ENCODE results near the gene GPANK1. TPM values are rescaled to one million over a fixed set of nuclear protein-coding genes. Genes with fewer than 3 reads are reported as not detected.
A peak's percentile ranks its signal among the peaks of the same experiment; 100 is the strongest.

GPANK1 gene
- total RNA-seq (2016; rRNA removed; fragmentation: Illumina TruSeq; extraction: Trizol) (22.8 and 25.3 TPM in 2 replicates), polyA plus RNA-seq (2011; rRNA removed) (14.8 and 15.4 TPM in 2 replicates), polyA minus RNA-seq (2011; rRNA and poly(A)+ RNA removed; ENCODE audit: low replicate concordance) (12.3 and 17.1 TPM in 2 replicates), Bru-seq, nascent RNA (percentile 92 among the genes with signal in this experiment), BruChase-seq, experiment 1, labeled RNA remaining after a 6-hour chase (percentile 71 among the genes with signal in this experiment), BruChase-seq, experiment 2, labeled RNA remaining after a 2-hour chase (percentile 84 among the genes with signal in this experiment)
- total RNA-seq (2016; cell fraction: cytosol; rRNA removed; fragmentation: Illumina TruSeq; extraction: Trizol; ENCODE audit: low read depth): 7.9 and 10.4 TPM in 2 replicates
- total RNA-seq (2016; cell fraction: insoluble cytoplasmic fraction; rRNA removed; fragmentation: Illumina TruSeq; extraction: Trizol): 25.6 and 26.7 TPM in 2 replicates
- 18.6 and 20.8 TPM in 2 replicates for total RNA-seq (2016; cell fraction: membrane; rRNA removed; fragmentation: Illumina TruSeq; extraction: Trizol)
- total RNA-seq (2016; cell fraction: nucleus; rRNA removed; fragmentation: Illumina TruSeq; extraction: Trizol): 18.0 and 18.5 TPM in 2 replicates
- polyA plus RNA-seq (2011; cell fraction: cytosol; rRNA removed): 18.7 and 20.1 TPM in 2 replicates
- 17.4 and 17.7 TPM in 2 replicates for polyA plus RNA-seq (2011; cell fraction: nucleus; rRNA removed)
- polyA plus RNA-seq (2012): 15.6 and 16.2 TPM in 2 replicates
- polyA plus RNA-seq (2016; cell fraction: cytosol; fragmentation: Illumina TruSeq; extraction: Trizol; ENCODE audit: low read depth): 7.6 and 8.6 TPM in 2 replicates
- 28.7 and 31.2 TPM in 2 replicates for polyA plus RNA-seq (2016; cell fraction: insoluble cytoplasmic fraction; fragmentation: Illumina TruSeq; extraction: Trizol; ENCODE audit: low read depth)
- 13.3 and 14.4 TPM in 2 replicates for polyA plus RNA-seq (2016; cell fraction: membrane; fragmentation: Illumina TruSeq; extraction: Trizol; ENCODE audit: low read depth)
- 26.3 and 27.8 TPM in 2 replicates for polyA plus RNA-seq (2016; cell fraction: nucleus; fragmentation: Illumina TruSeq; extraction: Trizol; ENCODE audit: insufficient read depth, low read depth)
- polyA minus RNA-seq (2011; cell fraction: cytosol; rRNA and poly(A)+ RNA removed): 5.2 and 7.5 TPM in 2 replicates
- polyA minus RNA-seq (2011; cell fraction: nucleus; rRNA and poly(A)+ RNA removed): 19.2 and 19.6 TPM in 2 replicates
- long read RNA-seq, experiment 1, transcript GPANK1-203 (3 exons, 1,910 nt): major isoform, 6 of 28 reads
- long read RNA-seq, experiment 1, partial matches to known transcripts: 7 of 28 reads
- long read RNA-seq, experiment 1, other reads (novel, unspliced or antisense): 9 of 28 reads
- long read RNA-seq, experiment 2, transcript GPANK1-203 (3 exons, 1,910 nt): major isoform, 9 of 63 reads
- long read RNA-seq, experiment 2, partial matches to known transcripts: 45 of 63 reads
- long read RNA-seq, experiment 2, other reads (novel, unspliced or antisense): 4 of 63 reads

DNA sequence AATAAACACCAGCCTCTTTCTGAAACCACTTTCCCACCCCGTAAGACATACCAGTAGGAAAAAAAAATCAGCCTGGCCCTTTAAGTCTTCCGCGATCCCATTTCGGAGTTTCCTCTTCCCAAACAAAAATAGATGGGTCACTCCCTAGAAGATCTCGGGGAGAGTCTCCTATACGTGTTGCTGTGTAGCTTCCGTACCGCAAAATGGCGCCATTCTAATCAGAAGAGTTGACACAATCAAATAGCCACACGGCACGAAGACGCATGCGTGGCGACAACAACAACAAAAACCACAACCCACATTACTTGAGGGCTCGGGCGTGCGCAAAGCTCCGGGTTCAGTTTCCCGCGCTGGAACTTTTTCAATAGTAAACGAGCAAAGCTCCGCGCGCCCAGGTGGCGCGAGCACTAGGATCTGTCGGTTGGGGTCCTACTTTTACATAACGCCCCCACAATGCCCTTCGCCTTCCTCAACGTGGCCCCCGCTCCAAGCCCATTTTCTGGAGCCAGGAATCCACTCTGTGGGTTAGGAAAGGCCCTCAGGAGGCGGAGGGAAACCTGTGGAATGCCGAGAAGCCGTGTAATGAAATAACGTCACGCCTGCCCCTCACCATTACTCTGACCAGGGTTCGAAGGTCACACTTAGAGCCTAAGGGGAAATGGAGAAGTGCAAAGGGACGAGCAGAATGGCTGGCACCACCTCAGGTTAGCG, at the start of gene GPANK1:
TSS of gene GPANK1 (minus strand) at position 208 of the 711 bp plus-strand sequence. CDS start 519 bp downstream, outside the sequence.
- no TSS peak for BruUV-seq (replicated peaks)
- peak; percentile 18; the same call in 1 of the 2 replicates for TF ChIP-seq ZNF558 (CRISPR knock-in tag; IDR thresholded peaks at IDR 0.05; ENCODE audit: borderline replicate concordance)
- no peak; the same call in none of the 2 replicates for TF ChIP-seq FOSL2 (CRISPR knock-in tag; IDR thresholded peaks at IDR 0.05)
- TF ChIP-seq, protein P1, sequence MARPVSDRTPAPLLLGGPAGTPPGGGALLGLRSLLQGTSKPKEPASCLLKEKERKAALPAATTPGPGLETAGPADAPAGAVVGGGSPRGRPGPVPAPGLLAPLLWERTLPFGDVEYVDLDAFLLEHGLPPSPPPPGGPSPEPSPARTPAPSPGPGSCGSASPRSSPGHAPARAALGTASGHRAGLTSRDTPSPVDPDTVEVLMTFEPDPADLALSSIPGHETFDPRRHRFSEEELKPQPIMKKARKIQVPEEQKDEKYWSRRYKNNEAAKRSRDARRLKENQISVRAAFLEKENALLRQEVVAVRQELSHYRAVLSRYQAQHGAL (CRISPR knock-in tag; IDR thresholded peaks at IDR 0.05; ENCODE audit: not compliant biosample characterization): no peak
- no peak for TF ChIP-seq ZBTB40 (IDR thresholded peaks at IDR 0.05)
- TF ChIP-seq ZBTB40 (CRISPR knock-in tag; IDR thresholded peaks at IDR 0.05): no peak; the same call in 1 of the 2 replicates
- TF ChIP-seq ZNF33A (CRISPR knock-in tag; IDR thresholded peaks at IDR 0.05; ENCODE audit: borderline replicate concordance): peak; percentile 17; the same call in 1 of the 2 replicates

More for the DNA sequence above, at the start of gene GPANK1:
- peak within 1 kb of the TSS; percentile 69 to 98 (median 71) for H3K4me3 ChIP-seq (replicated peaks in 1 of 3; ENCODE audit: insufficient read depth in 1 of 3, low read depth in 2 of 3, low read length in 3 of 3)
- ATAC-seq (peak; percentile 46), DNase-seq (ENCODE audit: low spot score) (peak; percentile 95), FAIRE-seq (peak; percentile 93)
- ChIA-PET POLR2A (interaction anchor here (0.6 to 7.4 kb wide), 34 partner anchors 10 to 513 kb away, joined by 3 to 438 read pairs (median 5); partner anchors contain the start of genes ABHD16A, APOM, ATP6V1G2 and BAG6), CTCF (ENCODE audit: low intra/inter-chr PET ratio, low total read pairs) (no interaction called here)
- H3K9me3 ChIP-seq (ENCODE audit: low read length): no peaks in the 10 kb centered on the region
- peaks cover 76% of the 10 kb centered on the region for H3K4me1 ChIP-seq (ENCODE audit: insufficient read depth, low read length)
- peaks cover 22 to 40% of the 10 kb centered on the region in 2 experiments for H3K36me3 ChIP-seq (replicated peaks in 1 of 2; ENCODE audit: control insufficient read depth in 1 of 2, insufficient read depth in 2 of 2, low read length in 2 of 2)
- 2% methylated on average over 37 of the region's 39 CpGs for WGBS (ENCODE audit: low lambda C conversion rate)
- intact Hi-C loops (cut with micrococcal nuclease; ENCODE audit: unreplicated experiment): loop anchor here (1.0 to 5.0 kb wide), 3 partner anchors 43 to 167 kb away; partner anchors contain the start of gene PRRC2A
- peak within 1 kb of the TSS; percentile 94 for H3K4me2 ChIP-seq (ENCODE audit: low read depth, low read length)
- in situ Hi-C loops (cut with HindIII; ENCODE audit: extremely low pct_ligation_motif_present, low pct_unique_long_range_greater_than_20kb): no loop called here
- no peak within 1 kb of the TSS for H2AFZ ChIP-seq (ENCODE audit: low read length)
- peak within 1 kb of the TSS; percentile 99 for H3K27ac ChIP-seq (ENCODE audit: extremely low read length, insufficient read depth, low read length)
- peaks cover 62% of the 10 kb centered on the region for H3K79me2 ChIP-seq (ENCODE audit: insufficient read depth, low read length)
- peak within 1 kb of the TSS; percentile 98 for H3K9ac ChIP-seq (ENCODE audit: insufficient read depth, low read depth, low read length)
- H3K27me3 ChIP-seq (ENCODE audit: control insufficient read depth in 1 of 2, insufficient read depth in 2 of 2, low read length in 2 of 2): no peaks in the 10 kb centered on the region; a peak in 1 of 5 replicates
- peaks cover under 1% of the 10 kb centered on the region; the same call in 1 of the 2 replicates for H4K20me1 ChIP-seq (ENCODE audit: insufficient read depth, low read length)

All from HepG2 (cell line).